Lung (tissue), 12 donors: ENCODE results near the gene NAP1L1. TPM values are rescaled to one million over a fixed set of nuclear protein-coding genes. Genes with fewer than 3 reads are reported as not detected.

Experiments used
- ATAC-seq: fragments of 200-7000 bp; cut with Tn5 transposase; one replicate; pipeline ENCODE4 v1.9.1; 2020; ENCODE audit warnings: moderate number of reproducible peaks; ENCODE audit not compliant: insufficient read depth, low FRiP score
- DNase-seq, 3 donors: peaks; one replicate each; pipeline ENCODE4 v3.0.0-alpha.2; 2013 to 2017
- H3K27ac ChIP-seq, 2 donors: one replicate each; pipeline ENCODE4 v1.5.1; 2013; ENCODE audit warnings: mild to moderate bottlenecking in 2 of 2, moderate library complexity in 2 of 2, control low read depth in 1 of 2, inconsistent platforms in 1 of 2, low read depth in 1 of 2, low read length in 1 of 2
- H3K27me3 ChIP-seq, 3 donors: one replicate each; pipeline ENCODE4 v1.5.1; 2013; ENCODE audit warnings: low read length in 2 of 3; ENCODE audit not compliant: control insufficient read depth in 3 of 3, insufficient read depth in 3 of 3
- H3K36me3 ChIP-seq, 4 donors: one replicate each; pipeline ENCODE4 v1.5.1; 2013; ENCODE audit warnings: low read length in 4 of 4, mild to moderate bottlenecking in 1 of 4, moderate library complexity in 1 of 4; ENCODE audit not compliant: control insufficient read depth in 4 of 4, insufficient read depth in 4 of 4
- H3K4me1 ChIP-seq, 5 donors: one replicate each; pipeline ENCODE4 v1.5.1; 2013; ENCODE audit warnings: low read length in 5 of 5, mild to moderate bottlenecking in 2 of 5, moderate library complexity in 1 of 5; ENCODE audit not compliant: control insufficient read depth in 5 of 5, insufficient read depth in 5 of 5
- H3K4me3 ChIP-seq: one replicate; pipeline ENCODE4 v1.5.1; 2013; ENCODE audit warnings: mild to moderate bottlenecking, control low read depth, moderate library complexity
- H3K9ac ChIP-seq, 2 donors: one replicate each; pipeline ENCODE4 v1.5.1; 2013; ENCODE audit warnings: low read length in 2 of 2, control low read depth in 1 of 2; ENCODE audit not compliant: insufficient read depth in 1 of 2
- H3K9me3 ChIP-seq, 4 donors: one replicate each; pipeline ENCODE4 v1.5.1; 2013; ENCODE audit warnings: low read length in 3 of 4, mild to moderate bottlenecking in 1 of 4, moderate library complexity in 1 of 4; ENCODE audit not compliant: control insufficient read depth in 4 of 4, insufficient read depth in 3 of 4
- WGBS, 2 donors: extraction: QIAGEN DNeasy Blood & Tissue Kit; methylation state at CpG; one replicate each; pipeline ENCODE4 v1.1.7; 2013; 5-methylcytosine and 5-hydroxymethylcytosine counted together
- polyA plus RNA-seq, 2 donors: library from polyadenylated mRNA; stranded (reverse); fragments of 200-250 nt; gene quantifications; one replicate each; pipeline ENCODE4 v1.2.1, GENCODE V29; 2013
- total RNA-seq, 2 donors: library from RNA; depleted of rRNA in 1 of 2; stranded (reverse); fragments of >200 nt in 1 of 2; gene quantifications; one replicate each; pipeline ENCODE4 v1.2.1, GENCODE V29; 2014 to 2021
- TF ChIP-seq, protein P1 (sequence below): IDR thresholded peaks from 2 replicates; pipeline ENCODE4 v1.5.1; 2012; ENCODE audit warnings: mild to moderate bottlenecking; ENCODE audit errors: control extremely low read depth, extremely low read depth
- donor health status: control.
- donor health status: control.
- donor health status: Bipolar disorder and iron deficiency.
- donor health status: healthy.
- donor health status: DM: yes; HTN: yes; CAD: no.

Gene NAP1L1
- total and polyA plus RNA-seq, 4 donors = 268 to 515 (median 322) TPM

- Histone ChIP-seq H3K27me3 (no peaks in the 10 kb centered on the region), H3K36me3 (peaks cover 1 to 20% (median 4%) of the 10 kb centered on the region in 4 donors), H3K4me1 (peaks cover 0 to 28% (median 1%) of the 10 kb centered on the region in 5 donors), H3K9me3 (peaks cover 0 to 6% (median 0%) of the 10 kb centered on the region in 4 donors), H3K4me3 (no peak overlapping the region), H3K27ac (no peak overlapping the region), H3K9ac (no peak overlapping the region)
- TF ChIP-seq, protein P1, sequence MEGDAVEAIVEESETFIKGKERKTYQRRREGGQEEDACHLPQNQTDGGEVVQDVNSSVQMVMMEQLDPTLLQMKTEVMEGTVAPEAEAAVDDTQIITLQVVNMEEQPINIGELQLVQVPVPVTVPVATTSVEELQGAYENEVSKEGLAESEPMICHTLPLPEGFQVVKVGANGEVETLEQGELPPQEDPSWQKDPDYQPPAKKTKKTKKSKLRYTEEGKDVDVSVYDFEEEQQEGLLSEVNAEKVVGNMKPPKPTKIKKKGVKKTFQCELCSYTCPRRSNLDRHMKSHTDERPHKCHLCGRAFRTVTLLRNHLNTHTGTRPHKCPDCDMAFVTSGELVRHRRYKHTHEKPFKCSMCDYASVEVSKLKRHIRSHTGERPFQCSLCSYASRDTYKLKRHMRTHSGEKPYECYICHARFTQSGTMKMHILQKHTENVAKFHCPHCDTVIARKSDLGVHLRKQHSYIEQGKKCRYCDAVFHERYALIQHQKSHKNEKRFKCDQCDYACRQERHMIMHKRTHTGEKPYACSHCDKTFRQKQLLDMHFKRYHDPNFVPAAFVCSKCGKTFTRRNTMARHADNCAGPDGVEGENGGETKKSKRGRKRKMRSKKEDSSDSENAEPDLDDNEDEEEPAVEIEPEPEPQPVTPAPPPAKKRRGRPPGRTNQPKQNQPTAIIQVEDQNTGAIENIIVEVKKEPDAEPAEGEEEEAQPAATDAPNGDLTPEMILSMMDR = no peak
- no peak for DNase-seq
- 81 to 84% methylated on average over 1 of the region's 1 CpG for WGBS, 2 donors
- ATAC-seq = no peak
Measured at GRCh38 chr12:76074701-76075336, 9.7 kb downstream of the NAP1L1 start.

DNA sequence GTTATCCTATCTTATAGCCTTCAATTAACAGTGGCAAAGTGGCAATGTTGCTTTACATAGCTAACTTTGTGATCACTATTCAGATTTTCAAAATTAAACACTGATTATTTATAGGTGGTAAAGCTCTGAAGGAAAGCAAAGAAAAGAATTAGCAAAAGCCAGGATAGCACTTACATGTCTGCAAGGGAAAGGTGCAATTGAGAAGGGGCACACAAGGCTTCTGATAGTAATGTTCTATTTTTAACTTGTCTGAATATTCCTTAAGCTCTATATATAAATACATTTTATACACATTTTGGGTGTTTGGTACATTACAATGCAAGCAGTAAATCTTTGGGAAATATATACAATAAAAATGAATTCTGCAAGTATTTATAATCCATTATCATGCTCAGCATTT lies 10.9 kb downstream of the NAP1L1 start:
- DNase-seq = no peak
- peaks cover 0 to 28% (median 1%) of the 10 kb centered on the region in 5 donors for H3K4me1 ChIP-seq
- H3K9ac ChIP-seq = no peak overlapping the region
- TF ChIP-seq, protein P1 = no peak
- H3K4me3 ChIP-seq = no peak overlapping the region
- peaks cover 0 to 4% (median 0%) of the 10 kb centered on the region in 4 donors for H3K9me3 ChIP-seq
- H3K27me3 ChIP-seq = no peaks in the 10 kb centered on the region
- peaks cover 3 to 12% (median 5%) of the 10 kb centered on the region in 4 donors for H3K36me3 ChIP-seq
- no peak for ATAC-seq
- H3K27ac ChIP-seq = no peak overlapping the region

GRCh38 chr12:76072568-76072967 lies 11.9 kb downstream of the NAP1L1 start:
- TF ChIP-seq, protein P1 = no peak
- peaks cover 0 to 28% (median 1%) of the 10 kb centered on the region in 5 donors for H3K4me1 ChIP-seq
- no peaks in the 10 kb centered on the region for H3K9me3 ChIP-seq
- H3K36me3 ChIP-seq = peaks cover 4 to 14% (median 7%) of the 10 kb centered on the region in 4 donors
- H3K4me3 ChIP-seq = no peak overlapping the region
- ATAC-seq = no peak
- H3K9ac ChIP-seq = no peak overlapping the region
- H3K27me3 ChIP-seq = no peaks in the 10 kb centered on the region
- DNase-seq = no peak
- H3K27ac ChIP-seq = no peak overlapping the region
- 95 to 97% methylated on average over 3 of the region's 3 CpGs for WGBS, 2 donors

DNA sequence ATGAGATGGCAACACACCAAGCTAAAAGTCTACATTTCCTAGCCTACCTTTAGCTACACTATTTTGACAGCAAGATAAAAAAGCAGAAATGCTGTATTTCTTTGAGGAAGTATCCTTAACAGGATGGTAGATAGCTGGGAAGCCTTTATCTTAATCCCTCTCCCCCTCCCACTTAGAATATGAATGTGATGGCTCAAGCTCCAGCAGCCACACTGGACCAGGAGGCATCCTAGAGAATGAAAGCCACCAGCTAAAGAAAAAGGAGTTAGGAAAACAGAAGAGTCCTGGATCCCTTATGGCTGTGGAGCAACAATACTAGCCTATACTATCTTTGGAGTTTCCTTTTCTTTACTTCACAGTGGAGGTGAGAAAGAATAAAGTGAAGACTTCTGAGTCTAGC lies 15.1 kb downstream of the NAP1L1 start:
- no peak overlapping the region for H3K27ac ChIP-seq
- ATAC-seq (no peak), DNase-seq (no peak)
- peaks cover 6 to 34% (median 21%) of the 10 kb centered on the region in 4 donors for H3K36me3 ChIP-seq
- TF ChIP-seq, protein P1 = no peak
- H3K4me1 ChIP-seq = peaks cover 0 to 25% (median 0%) of the 10 kb centered on the region in 5 donors
- no peak overlapping the region for H3K4me3 ChIP-seq
- H3K27me3 ChIP-seq = no peaks in the 10 kb centered on the region
- H3K9me3 ChIP-seq = peaks cover 0 to 7% (median 4%) of the 10 kb centered on the region in 4 donors
- H3K9ac ChIP-seq = no peak overlapping the region
